Right cardiac atrium (tissue), 5 donors: ENCODE results near the gene SV2B. TPM values are rescaled to one million over a fixed set of nuclear protein-coding genes. Genes with fewer than 3 reads are reported as not detected.
A peak's percentile ranks its signal among the peaks of the same experiment; 100 is the strongest.
"Not testable (repeated sequence)": the region's sequence is repeated elsewhere in the genome, so short reads cannot be mapped to it uniquely, and the experiment has no call there.

Experiments used
- ATAC-seq, 2 donors: fragments of 200-7000 bp; cut with Tn5 transposase; one replicate each; pipeline versions ENCODE4 v1.8.0 to v1.9.1; 2020; ENCODE audit warnings: moderate library complexity in 2 of 2, mild to moderate bottlenecking in 1 of 2
- DNase-seq, 3 donors: peaks; one replicate each; pipeline ENCODE4 v3.0.0-alpha.2; 2020
- H3K27ac ChIP-seq: one replicate; pipeline ENCODE4 v1.5.1; 2013; ENCODE audit warnings: mild to moderate bottlenecking, low read length, control low read depth, moderate library complexity
- H3K27me3 ChIP-seq: one replicate; pipeline ENCODE4 v1.6.1; 2013; ENCODE audit not compliant: control insufficient read depth, insufficient read depth
- H3K4me1 ChIP-seq: one replicate; pipeline ENCODE4 v1.6.1; 2013; ENCODE audit warnings: low read length; ENCODE audit not compliant: control insufficient read depth, insufficient read depth
- H3K4me3 ChIP-seq: one replicate; pipeline ENCODE4 v1.5.1; 2013; ENCODE audit warnings: low read length, control low read depth
- H3K9me3 ChIP-seq: one replicate; pipeline ENCODE4 v1.6.1; 2013; ENCODE audit warnings: low read length; ENCODE audit not compliant: control insufficient read depth
- WGBS: extraction: QIAGEN DNeasy Blood & Tissue Kit; methylation state at CpG from one replicate; pipeline ENCODE4 v1.1.7; 2013; 5-methylcytosine and 5-hydroxymethylcytosine counted together
- intact Hi-C, 4 donors: fragments of 100-400 bp; cut with DNase I; formaldehyde crosslinking; loops; one replicate each; pipeline versions ENCODE4 v1.11.0 to v1.14.0; 2022 to 2023
- polyA plus RNA-seq: library from polyadenylated mRNA; stranded (reverse); fragments of 200-250 nt; gene quantifications from one replicate; pipeline ENCODE4 v1.2.3, GENCODE V29; 2013
- total RNA-seq, 4 donors: library from RNA; stranded (reverse); fragmentation: NEBNext Ultra II Directional; extraction: Animal tissue kit (Norgen Biotek cat#: 25700); gene quantifications; one replicate each; pipeline ENCODE4 v1.2.1, GENCODE V29; 2021
- donor health status: healthy with polysubstance abuse.
- donor health status: DM: no; HTN: yes; CAD: no.
- donor health status: DM: no; HTN: no; CAD: no.
- donor health status: DM: no; HTN: yes; CAD: no; lungs with severe emphysema.
- donor health status: DM: yes; HTN: yes; CAD: no.

The SV2B gene
- total and polyA plus RNA-seq, 5 donors = 0.34 to 1.7 (median 1.3) TPM

GRCh38 chr15:91070872-91071271 is 29.2 kb upstream of the SV2B start:
- Histone ChIP-seq H3K27ac (no peak overlapping the region), H3K4me3 (no peak overlapping the region), H3K27me3 (no peaks in the 10 kb centered on the region), H3K9me3 (no peaks in the 10 kb centered on the region), H3K4me1 (no peaks in the 10 kb centered on the region)
- DNase-seq (no peak), ATAC-seq (no peak)
- 80% methylated on average over 8 of the region's 8 CpGs for WGBS
- intact Hi-C loops = no loop called here

- no peaks in the 10 kb centered on the region for H3K9me3 ChIP-seq
- no peak overlapping the region for H3K4me3 ChIP-seq
- H3K4me1 ChIP-seq = no peaks in the 10 kb centered on the region
- WGBS = 88% methylated on average over 4 of the region's 4 CpGs
- no peak overlapping the region for H3K27ac ChIP-seq
- ATAC-seq (no peak), DNase-seq (no peak)
- intact Hi-C loops = no loop called here
- no peaks in the 10 kb centered on the region for H3K27me3 ChIP-seq
Observed at GRCh38 chr15:91072161-91072560, 27.9 kb upstream of the SV2B start.

DNA sequence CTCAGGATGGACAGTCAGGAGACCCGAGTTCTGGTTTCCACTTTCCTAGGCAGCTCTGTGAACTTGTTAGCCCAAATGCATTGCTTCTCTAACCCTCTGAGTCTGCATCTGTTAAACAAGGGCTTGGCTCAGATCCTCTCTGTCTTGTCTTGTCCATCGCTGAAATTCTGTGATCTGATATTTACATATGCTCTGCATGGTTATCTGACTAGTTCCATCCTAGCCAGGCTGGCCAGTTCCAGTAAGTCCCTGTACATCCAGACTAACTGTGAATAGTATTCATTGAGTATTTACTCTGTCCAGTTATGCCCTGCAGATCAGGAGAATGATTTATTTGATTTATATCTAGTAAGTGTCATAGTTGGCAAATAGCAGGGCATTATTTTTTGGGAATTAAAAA is 27.0 kb upstream of the SV2B start:
- Histone ChIP-seq H3K4me3 (no peak overlapping the region), H3K4me1 (no peaks in the 10 kb centered on the region), H3K27me3 (no peaks in the 10 kb centered on the region), H3K9me3 (no peaks in the 10 kb centered on the region), H3K27ac (no peak overlapping the region)
- intact Hi-C loops = no loop called here
- no peak for ATAC-seq
- 77% methylated on average over 2 of the region's 2 CpGs for WGBS
- DNase-seq = no peak

GRCh38 chr15:91073768-91074167 is 26.3 kb upstream of the SV2B start:
- ATAC-seq (no peak), DNase-seq (no peak)
- Histone ChIP-seq H3K4me1 (no peaks in the 10 kb centered on the region), H3K27ac (no peak overlapping the region), H3K9me3 (no peaks in the 10 kb centered on the region), H3K27me3 (no peaks in the 10 kb centered on the region), H3K4me3 (no peak overlapping the region)
- 92% methylated on average over 1 of the region's 1 CpG for WGBS
- intact Hi-C loops = no loop called here

- H3K4me1 ChIP-seq = no peaks in the 10 kb centered on the region
- no peaks in the 10 kb centered on the region for H3K9me3 ChIP-seq
- ATAC-seq (no peak), DNase-seq (no peak)
- 70% methylated on average over 1 of the region's 1 CpG for WGBS
- H3K27me3 ChIP-seq = no peaks in the 10 kb centered on the region
- no peak overlapping the region for H3K27ac ChIP-seq
- no peak overlapping the region for H3K4me3 ChIP-seq
- intact Hi-C loops = no loop called here
Observed at GRCh38 chr15:91075739-91076138, 24.3 kb upstream of the SV2B start.

DNA sequence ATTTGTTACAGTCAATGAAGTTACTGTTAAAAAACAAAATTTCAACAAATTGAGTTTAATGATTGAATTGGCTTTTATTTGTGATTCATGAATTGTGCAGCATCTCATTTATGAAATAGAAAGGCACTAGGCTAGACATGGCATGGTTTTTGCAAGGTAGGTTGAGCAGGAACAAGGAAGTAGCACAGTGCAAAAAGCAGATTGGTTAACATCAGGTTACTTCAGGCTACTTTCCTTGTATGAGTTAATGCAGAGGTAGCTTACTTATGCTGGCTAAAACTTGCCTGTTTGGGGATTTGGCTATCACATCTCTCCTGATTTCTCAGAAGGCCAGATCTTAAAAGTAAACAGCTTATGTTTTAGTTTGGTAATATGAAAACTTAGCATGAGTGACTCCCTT is 23.0 kb upstream of the SV2B start:
- Histone ChIP-seq H3K4me1 (no peaks in the 10 kb centered on the region), H3K4me3 (no peak overlapping the region), H3K9me3 (no peaks in the 10 kb centered on the region), H3K27ac (no peak overlapping the region), H3K27me3 (no peaks in the 10 kb centered on the region)
- ATAC-seq (no peak), DNase-seq (no peak)
- intact Hi-C loops = no loop called here

DNA sequence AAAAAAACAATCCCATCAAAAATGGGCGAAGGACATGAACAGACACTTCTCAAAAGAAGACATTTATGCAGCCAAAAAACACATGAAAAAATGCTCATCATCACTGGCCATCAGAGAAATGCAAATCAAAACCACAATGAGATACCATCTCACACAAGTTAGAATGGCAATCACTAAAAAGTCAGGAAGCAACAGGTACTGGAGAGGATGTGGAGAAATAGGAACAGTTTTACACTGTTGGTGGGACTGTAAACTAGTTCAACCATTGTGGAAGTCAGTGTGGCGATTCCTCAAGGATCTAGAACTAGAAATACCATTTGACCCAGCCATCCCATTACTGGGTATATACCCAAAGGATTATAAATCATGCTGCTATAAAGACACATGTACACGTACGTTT is 6.2 kb upstream of the SV2B start:
- H3K27me3 ChIP-seq, DNase-seq, intact Hi-C loops, ATAC-seq, H3K4me1 ChIP-seq, H3K9me3 ChIP-seq, H3K27ac ChIP-seq, H3K4me3 ChIP-seq: not testable (repeated sequence)
- 87% methylated on average over 3 of the region's 4 CpGs for WGBS

DNA sequence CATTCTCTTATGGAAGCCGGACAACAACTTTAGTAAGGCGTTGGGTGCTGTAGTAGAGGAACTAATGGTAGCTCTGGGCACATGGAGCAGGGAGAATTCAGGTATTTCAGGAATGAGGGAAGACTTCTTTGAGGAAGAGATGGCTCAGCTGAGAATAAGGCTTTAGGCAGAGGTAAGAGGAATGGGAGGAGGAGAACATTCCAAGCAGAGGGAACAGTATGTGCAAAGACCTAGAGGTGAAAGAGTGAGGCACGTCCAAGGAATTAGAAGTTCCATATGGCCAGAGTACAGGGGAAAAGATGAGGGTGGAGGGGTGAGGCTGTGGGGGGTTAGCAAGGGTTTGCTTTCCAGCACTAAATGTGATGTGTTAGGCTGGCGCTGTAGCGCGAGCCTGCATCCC is 1.6 kb upstream of the SV2B start:
- ATAC-seq = no peak

DNA sequence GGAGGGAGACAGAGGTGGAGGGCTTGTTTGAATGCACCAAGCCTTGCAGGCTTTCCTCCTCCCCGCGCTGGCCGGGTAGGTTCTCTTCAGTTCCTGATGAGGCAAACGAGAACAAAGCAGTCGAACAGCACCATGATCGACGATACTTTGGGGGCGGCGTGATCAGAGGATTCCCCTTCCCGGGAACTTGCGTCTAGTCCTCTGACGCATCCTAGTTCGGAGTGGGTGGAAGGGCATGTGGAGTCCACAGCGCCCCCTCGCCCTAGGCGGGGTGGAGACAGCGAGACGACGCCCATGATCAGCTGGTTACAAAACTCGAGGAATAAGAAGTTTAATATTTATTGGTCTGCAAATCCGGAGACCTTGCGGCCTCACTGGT is 452 bp upstream of the SV2B start:
- H3K4me1 ChIP-seq = peaks cover 4% of the 10 kb centered on the region
- 2% methylated on average over 22 of the region's 22 CpGs for WGBS
- DNase-seq (peak; percentile 27 to 70 (median 63)), ATAC-seq (peak; percentile 59 to 61)
- H3K27ac ChIP-seq = no peak overlapping the region
- H3K4me3 ChIP-seq = peak overlapping the region; percentile 75
- intact Hi-C loops = no loop called here
- no peaks in the 10 kb centered on the region for H3K27me3 ChIP-seq
- no peaks in the 10 kb centered on the region for H3K9me3 ChIP-seq

More for the DNA sequence above, 1.6 kb upstream of the SV2B start:
- 93% methylated on average over 6 of the region's 6 CpGs for WGBS
- Histone ChIP-seq H3K9me3 (no peaks in the 10 kb centered on the region), H3K4me3 (no peak overlapping the region), H3K27me3 (no peaks in the 10 kb centered on the region), H3K4me1 (peaks cover 3% of the 10 kb centered on the region), H3K27ac (no peak overlapping the region)
- intact Hi-C loops = no loop called here
- peak in 1 of 3 donors; percentile 39 for DNase-seq

DNA sequence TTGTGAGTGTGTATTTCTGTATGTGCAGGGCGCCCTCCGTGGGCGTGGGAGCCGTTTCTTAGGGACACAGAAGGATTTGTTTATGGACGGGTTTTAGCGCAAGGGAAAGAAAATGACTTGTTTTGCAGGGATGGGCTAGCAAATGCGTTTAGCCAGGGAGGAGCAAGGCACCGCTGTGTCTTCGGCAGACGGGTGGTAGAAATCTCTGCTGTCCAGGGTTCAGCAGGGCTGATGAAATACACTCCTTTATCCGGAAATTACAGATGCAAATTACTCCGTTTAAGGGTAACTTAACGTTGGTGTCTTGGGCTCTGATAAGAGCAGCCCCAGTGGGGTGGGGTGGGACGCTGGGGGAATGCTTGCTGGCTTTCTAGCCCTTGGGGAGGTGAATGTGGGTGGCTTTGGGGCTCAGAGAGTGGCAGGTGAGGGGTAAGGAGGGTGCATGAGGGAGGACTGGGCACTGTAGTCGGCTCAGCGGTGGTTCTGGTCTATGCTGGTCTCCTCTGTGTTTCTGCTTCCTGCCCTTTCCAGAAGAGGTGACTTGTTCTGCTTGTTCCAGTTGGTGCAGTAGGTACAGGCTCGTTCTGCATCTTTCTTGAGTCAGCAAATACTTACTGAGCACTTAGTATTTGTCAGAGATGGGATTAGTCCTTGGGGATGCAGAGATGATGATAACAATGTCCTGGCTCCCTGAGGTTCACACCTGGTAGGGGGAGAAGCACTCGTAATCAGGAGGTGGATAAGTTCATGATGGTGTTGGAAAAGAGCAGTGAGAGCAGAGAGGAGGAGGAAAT is 954 bp downstream of the SV2B start:
- intact Hi-C loops = no loop called here
- no peaks in the 10 kb centered on the region for H3K27me3 ChIP-seq
- H3K9me3 ChIP-seq = no peaks in the 10 kb centered on the region
- 10% methylated on average over 18 of the region's 18 CpGs for WGBS
- H3K27ac ChIP-seq = no peak overlapping the region
- DNase-seq = no peak
- no peak for ATAC-seq
- H3K4me1 ChIP-seq = peaks cover 4% of the 10 kb centered on the region
- H3K4me3 ChIP-seq = peak overlapping the region; percentile 75

DNA sequence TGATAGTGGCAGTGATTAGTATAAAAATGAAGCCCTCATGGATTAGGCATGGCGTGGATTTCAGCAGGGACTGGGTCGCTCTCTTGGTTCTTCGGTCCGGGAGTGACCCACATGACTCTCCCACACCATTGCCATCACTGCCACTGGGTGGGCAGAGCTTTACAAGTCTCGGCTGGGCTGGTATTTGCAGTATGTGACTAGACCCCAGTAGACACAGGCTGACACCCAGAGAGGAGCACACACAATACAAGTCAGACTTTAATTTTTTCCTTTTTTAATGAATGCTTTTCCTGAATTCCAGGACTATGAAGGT is 1.5 kb downstream of the SV2B start:
- intact Hi-C loops = no loop called here
- no peak for DNase-seq
- ATAC-seq = no peak
- WGBS = 79% methylated on average over 5 of the region's 5 CpGs
- Histone ChIP-seq H3K27me3 (no peaks in the 10 kb centered on the region), H3K27ac (no peak overlapping the region), H3K4me1 (peaks cover 4% of the 10 kb centered on the region), H3K4me3 (no peak overlapping the region), H3K9me3 (no peaks in the 10 kb centered on the region)
